Measurements from ENCODE around the gene SLX4IP. TPM values are rescaled to one million over a fixed set of nuclear protein-coding genes. Genes with fewer than 3 reads are reported as not detected.
A peak's percentile ranks its signal among the peaks of the same experiment; 100 is the strongest.

The SLX4IP gene
- total RNA-seq, 2 experiments from 2014 or later: 1.6 to 1.8 TPM

GRCh38 chr20:10443936-10444335 lies 8.8 kb downstream of the SLX4IP start:
- Mint-ChIP-seq H3K4me1 (ENCODE audit: low read depth) (peaks cover 30% of the 10 kb centered on the region), H3K9me3 (no peaks in the 10 kb centered on the region), H3K36me3 (ENCODE audit: low read depth) (no peaks in the 10 kb centered on the region), H3K27me3 (no peaks in the 10 kb centered on the region), H3K27ac (no peak overlapping the region), H3K4me3 (no peak overlapping the region)
- ChIA-PET CTCF (no interaction called here), POLR2A (no interaction called here)
- Histone ChIP-seq H3K36me3 (ENCODE audit: insufficient read depth, low read length) (no peaks in the 10 kb centered on the region), H3K9me3 (ENCODE audit: control insufficient read depth in 1 of 2, insufficient read depth in 1 of 2, low read length in 2 of 2) (no peaks in the 10 kb centered on the region), H3K4me3 (ENCODE audit: low read length) (no peak overlapping the region), H3K27me3 (ENCODE audit: control insufficient read depth in 1 of 2, insufficient read depth in 2 of 2, low read length in 2 of 2) (no peaks in the 10 kb centered on the region), H3K4me1 (ENCODE audit: insufficient read depth, low read length) (peaks cover 2% of the 10 kb centered on the region), H3K27ac (ENCODE audit: low read depth in 1 of 2, low read length in 2 of 2) (no peak overlapping the region)
- ATAC-seq (ENCODE audit: poor library complexity): no peak
- no peak for TF ChIP-seq CTCF (IDR thresholded peaks at IDR 0.05)
- intact Hi-C loops (cut with DNase I, micrococcal nuclease): no loop called here
- DNase-seq: no peak

DNA sequence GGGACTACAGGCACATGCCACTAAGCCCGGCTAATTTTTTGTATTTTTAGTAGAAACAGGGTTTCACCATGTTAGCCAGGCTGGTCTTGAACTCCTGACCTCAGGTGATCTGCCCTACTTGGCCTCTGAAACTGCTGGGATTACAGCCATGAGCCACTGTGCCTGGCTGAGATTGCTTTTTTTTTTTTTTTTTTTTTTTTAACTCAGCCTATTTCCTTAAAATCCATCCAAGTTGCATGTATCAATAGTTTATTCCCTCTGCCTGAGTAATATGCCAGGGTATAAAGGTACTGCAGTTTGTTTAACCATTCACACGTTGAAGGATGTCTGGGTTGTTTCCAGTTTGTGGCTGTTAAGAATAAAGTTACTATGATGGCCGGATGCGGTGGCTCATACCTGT lies 10.7 kb downstream of the SLX4IP start:
- no peaks in the 10 kb centered on the region for H3K9me3 ChIP-seq (ENCODE audit: control insufficient read depth in 1 of 2, insufficient read depth in 1 of 2, low read length in 2 of 2)
- Mint-ChIP-seq H3K4me3 (no peak overlapping the region), H3K36me3 (ENCODE audit: low read depth) (no peaks in the 10 kb centered on the region), H3K27me3 (no peaks in the 10 kb centered on the region), H3K4me1 (ENCODE audit: low read depth) (peaks cover 30% of the 10 kb centered on the region), H3K9me3 (no peaks in the 10 kb centered on the region), H3K27ac (no peak overlapping the region)
- H3K36me3 ChIP-seq (ENCODE audit: insufficient read depth, low read length): no peaks in the 10 kb centered on the region
- ChIA-PET POLR2A (no interaction called here), CTCF (no interaction called here)
- DNase-seq (no peak), ATAC-seq (ENCODE audit: poor library complexity) (no peak)
- no peak overlapping the region for H3K27ac ChIP-seq (ENCODE audit: low read depth in 1 of 2, low read length in 2 of 2)
- TF ChIP-seq CTCF (IDR thresholded peaks at IDR 0.05): no peak
- peaks cover 2% of the 10 kb centered on the region for H3K4me1 ChIP-seq (ENCODE audit: insufficient read depth, low read length)
- intact Hi-C loops (cut with DNase I, micrococcal nuclease): no loop called here
- no peaks in the 10 kb centered on the region for H3K27me3 ChIP-seq (ENCODE audit: control insufficient read depth in 1 of 2, insufficient read depth in 2 of 2, low read length in 2 of 2)
- no peak overlapping the region for H3K4me3 ChIP-seq (ENCODE audit: low read length)

DNA sequence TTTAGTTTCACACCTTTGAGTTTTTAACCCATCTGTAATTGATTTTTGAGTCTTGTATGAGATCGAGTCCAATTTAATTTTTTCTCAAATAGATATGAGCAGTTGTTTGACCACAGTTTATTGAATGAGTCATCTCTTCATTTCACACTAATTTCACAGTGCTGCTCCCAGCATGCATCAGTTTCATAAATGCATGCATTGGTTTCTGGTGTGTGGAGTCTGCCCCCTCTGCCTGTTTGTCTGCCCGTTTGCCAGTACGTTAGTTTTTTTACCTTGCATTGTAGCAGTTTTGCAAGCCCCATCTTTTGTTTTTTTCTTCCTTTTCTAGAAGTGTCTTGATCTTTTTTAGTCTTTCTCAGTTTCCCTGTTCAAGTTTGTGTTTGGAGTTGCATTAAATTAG lies 11.9 kb downstream of the SLX4IP start:
- Mint-ChIP-seq H3K4me3 (peak overlapping the region; percentile 65), H3K36me3 (ENCODE audit: low read depth) (no peaks in the 10 kb centered on the region), H3K27me3 (no peaks in the 10 kb centered on the region), H3K27ac (peak overlapping the region; percentile 45), H3K4me1 (ENCODE audit: low read depth) (peaks cover 32% of the 10 kb centered on the region), H3K9me3 (no peaks in the 10 kb centered on the region)
- Histone ChIP-seq H3K9me3 (ENCODE audit: control insufficient read depth in 1 of 2, insufficient read depth in 1 of 2, low read length in 2 of 2) (no peaks in the 10 kb centered on the region), H3K27me3 (ENCODE audit: control insufficient read depth in 1 of 2, insufficient read depth in 2 of 2, low read length in 2 of 2) (no peaks in the 10 kb centered on the region), H3K4me3 (ENCODE audit: low read length) (no peak overlapping the region), H3K4me1 (ENCODE audit: insufficient read depth, low read length) (peaks cover 4% of the 10 kb centered on the region), H3K36me3 (ENCODE audit: insufficient read depth, low read length) (no peaks in the 10 kb centered on the region), H3K27ac (ENCODE audit: low read depth in 1 of 2, low read length in 2 of 2) (no peak overlapping the region)
- ChIA-PET POLR2A (no interaction called here), CTCF (no interaction called here)
- DNase-seq: peak in 11 of 14 experiments; percentile 9 to 76 (median 26)
- TF ChIP-seq CTCF (IDR thresholded peaks at IDR 0.05): no peak
- ATAC-seq (ENCODE audit: poor library complexity): peak; percentile 87
- intact Hi-C loops (cut with DNase I, micrococcal nuclease): loop anchor here in 1 of 2 experiments (1.0 kb wide), 1 partner anchor 13 kb away; the partner anchor contains the start of gene MKKS

Measured in CD4-positive, alpha-beta T cell (primary cell).